GM12878 (cell line): ENCODE measurements around the gene ADGRL4. TPM values are rescaled to one million over a fixed set of nuclear protein-coding genes. Genes with fewer than 3 reads are reported as not detected.

Experiments used
- ATAC-seq: fragments of 200-7000 bp; cut with Tn5 transposase; 3 replicates; pipeline ENCODE4 v1.9.1; 2020; ENCODE audit warnings: mild to moderate bottlenecking, moderate library complexity
- BruUV-seq: library from RNA; stranded (reverse); fragments of 400-500 nt; replicated peaks from 2 replicates; lab custom pipeline; 2021; lab: Mats Ljungman, UMichigan
- CTCF ChIA-PET: fragments of 300-600 bp; sonication (Branson Sonifier 250); formaldehyde crosslinking; extraction: SDS; loops from one replicate; lab custom pipeline; 2021; ENCODE audit warnings: inconsistent platforms; lab: Yijun Ruan, JAX
- POLR2A ChIA-PET: fragments of 350-600 bp; formaldehyde crosslinking; extraction: SDS; loops from one replicate; lab custom pipeline; 2021; ENCODE audit warnings: inconsistent platforms; lab: Charles Lee
- RAD21 ChIA-PET: fragments of 300-600 bp; sonication (Branson Sonifier 250); formaldehyde crosslinking; loops from one replicate; lab custom pipeline; 2023; ENCODE audit warnings: antibody characterized with exemption; ENCODE audit not compliant: unreplicated experiment; lab: Charles Lee
- SMC1A ChIA-PET: fragments of 300-600 bp; sonication (Branson Sonifier 250); formaldehyde crosslinking; loops from one replicate; lab custom pipeline; 2023; ENCODE audit not compliant: unreplicated experiment, uncharacterized antibody; lab: Charles Lee
- DNase-seq: peaks from one replicate; pipeline ENCODE4 v3.0.0-alpha.2; 2011; ENCODE audit warnings: low read depth, low spot score
- FAIRE-seq: peaks from 3 replicates; lab custom pipeline; 2011; peaks lifted over from hg19 to GRCh38; lab: Jason Lieb, UNC
- H2AFZ ChIP-seq: 2 replicates; pipeline ENCODE4 v1.6.0; 2011; ENCODE audit warnings: low read depth, low read length, control low read depth; ENCODE audit not compliant: control insufficient read depth
- H3K27ac ChIP-seq: 2 replicates; pipeline ENCODE4 v1.5.1; 2011; ENCODE audit warnings: control low read depth; ENCODE audit not compliant: control insufficient read depth, insufficient read depth
- H3K27me3 ChIP-seq, 2 experiments: replicated peaks in 1 of 2; 2 replicates each; pipeline versions ENCODE4 v1.6.0 to v1.6.1; 2011; ENCODE audit warnings: low read length in 1 of 2; ENCODE audit not compliant: control insufficient read depth in 2 of 2, insufficient read depth in 2 of 2
- H3K36me3 ChIP-seq, 2 experiments: 2 replicates each; pipeline ENCODE4 v1.5.1; 2011; ENCODE audit warnings: low read length in 1 of 2; ENCODE audit not compliant: control insufficient read depth in 2 of 2, insufficient read depth in 2 of 2
- H3K4me1 ChIP-seq: 2 replicates; pipeline ENCODE4 v1.6.1; 2011; ENCODE audit warnings: mild to moderate bottlenecking, low read length, moderate library complexity, mixed read lengths; ENCODE audit not compliant: control insufficient read depth, insufficient read depth
- H3K4me2 ChIP-seq: 2 replicates; pipeline ENCODE4 v1.6.0; 2011; ENCODE audit warnings: control low read depth; ENCODE audit not compliant: control insufficient read depth, insufficient read depth
- H3K4me3 ChIP-seq: fragments of 200-600 bp; sonication (generic); 2 replicates; pipeline ENCODE4 v1.5.1; 2016
- H3K79me2 ChIP-seq: 2 replicates; pipeline ENCODE4 v1.6.0; 2011; ENCODE audit warnings: low read length; ENCODE audit not compliant: control insufficient read depth, insufficient read depth
- H3K9ac ChIP-seq: 2 replicates; pipeline ENCODE4 v1.8.0; 2011; ENCODE audit warnings: low read length, control low read depth, mixed read lengths; ENCODE audit not compliant: control insufficient read depth, insufficient read depth
- H3K9me3 ChIP-seq: replicated peaks from 3 replicates; pipeline ENCODE4 v1.5.1; 2011; ENCODE audit warnings: mild to moderate bottlenecking, low read length; ENCODE audit not compliant: control insufficient read depth, insufficient read depth
- H4K20me1 ChIP-seq: 2 replicates; pipeline ENCODE4 v1.6.0; 2011; ENCODE audit not compliant: control insufficient read depth, insufficient read depth
- CBFB ChIP-seq: IDR thresholded peaks from 2 replicates; pipeline ENCODE4 v1.6.1; 2016; ENCODE audit warnings: antibody characterized with exemption, low read depth
- DPF2 ChIP-seq: fragments of 450-650 bp; IDR thresholded peaks from 2 replicates; pipeline ENCODE4 v1.6.1; 2017; ENCODE audit warnings: mild to moderate bottlenecking
- ETV6 ChIP-seq, 2 experiments: fragments of 450-650 bp in 1 of 2; IDR thresholded peaks in 1 of 2; conservative IDR thresholded peaks in 1 of 2; 2 replicates each; pipeline ENCODE4 v1.6.1; 2014; ENCODE audit warnings: antibody characterized with exemption in 1 of 2, borderline replicate concordance in 1 of 2, low read depth in 1 of 2, mild to moderate bottlenecking in 1 of 2, moderate library complexity in 1 of 2
- FOS ChIP-seq: IDR thresholded peaks from 3 replicates; pipeline ENCODE4 v1.6.1; 2011; ENCODE audit warnings: borderline replicate concordance; ENCODE audit not compliant: insufficient read length; ENCODE audit errors: extremely low read depth
- GATAD2B ChIP-seq: fragments of 450-650 bp; conservative IDR thresholded peaks from 2 replicates; pipeline ENCODE4 v1.6.1; 2017; ENCODE audit warnings: low read depth, mild to moderate bottlenecking, moderate library complexity
- MTA3 ChIP-seq: IDR thresholded peaks from 2 replicates; pipeline ENCODE4 v1.6.1; 2012; ENCODE audit warnings: low read length, inconsistent platforms, borderline replicate concordance
- NFXL1 ChIP-seq: fragments of 450-650 bp; IDR thresholded peaks from 2 replicates; pipeline ENCODE4 v1.6.1; 2017; ENCODE audit warnings: antibody characterized with exemption, mild to moderate bottlenecking, borderline replicate concordance
- NR2C1 ChIP-seq: fragments of 450-650 bp; IDR thresholded peaks from 2 replicates; pipeline ENCODE4 v1.6.1; 2017; ENCODE audit warnings: antibody characterized with exemption, mild to moderate bottlenecking, moderate library complexity
- RBBP5 ChIP-seq: fragments of 200-600 bp; sonication (generic); conservative IDR thresholded peaks from 2 replicates; pipeline ENCODE4 v1.6.1; 2016
- SRF ChIP-seq, 2 experiments: IDR thresholded peaks; 2 replicates each; pipeline ENCODE4 v1.6.1; 2011; ENCODE audit warnings: low read depth in 2 of 2, low read length in 2 of 2, mild to moderate bottlenecking in 1 of 2, moderate library complexity in 1 of 2
- STAT3 ChIP-seq: IDR thresholded peaks from 2 replicates; pipeline ENCODE4 v1.6.1; 2011; ENCODE audit warnings: low read depth, low read length, improper control_type of control experiment
- TBL1XR1 ChIP-seq: IDR thresholded peaks from 2 replicates; pipeline ENCODE4 v1.6.1; 2012; ENCODE audit warnings: low read depth, low read length, improper control_type of control experiment
- YY1 ChIP-seq: IDR thresholded peaks from 2 replicates; pipeline ENCODE4 v1.6.1; 2011; ENCODE audit warnings: low read depth, mild to moderate bottlenecking, low read length
- ZNF274 ChIP-seq: IDR thresholded peaks from one replicate; pipeline ENCODE4 v1.8.0; 2011; ENCODE audit not compliant: insufficient read length, insufficient read depth
- WGBS: methylation state at CpG from one replicate; pipeline ENCODE4 v1.1.6; 2016; ENCODE audit warnings: low lambda C conversion rate; ENCODE audit not compliant: insufficient replicate concordance, insufficient coverage; ENCODE audit errors: missing lambda C conversion rate; 5-methylcytosine and 5-hydroxymethylcytosine counted together
- in situ Hi-C: fragments of 300-500 bp; cut with MboI; formaldehyde crosslinking; loops from 9 replicates; pipeline ENCODE4 v1.14.3; 2018; ENCODE audit warnings: mixed read lengths
- intact Hi-C: fragments of 100-400 bp; cut with micrococcal nuclease; formaldehyde crosslinking; loops from one replicate; pipeline ENCODE4 v1.14.2; 2022; ENCODE audit not compliant: unreplicated experiment
- polyA plus RNA-seq, 11 experiments: library from polyadenylated mRNA; depleted of rRNA in 4 of 11; unstranded in 6 of 11; stranded (reverse) in 5 of 11; fragments of >200 nt; fragmentation: Nextera tagmentation in 4 of 11; fragmentation: Illumina TruSeq in 1 of 11; extraction: Ambion mirVana in 4 of 11; extraction: Trizol in 1 of 11; gene quantifications; 1 replicate in 1 of 11; 2 replicates in 10 of 11; pipeline versions ENCODE4 v1.2.1 to v1.2.3, GENCODE V29; 2011 to 2016; ENCODE audit warnings: inconsistent platforms in 2 of 11, missing spikeins in 2 of 11, low read depth in 1 of 11
- total RNA-seq, 4 experiments: library from RNA; depleted of rRNA in 3 of 4; stranded (reverse); fragments of >200 nt in 3 of 4; fragmentation: Illumina TruSeq in 1 of 4; extraction: Trizol in 1 of 4; gene quantifications; 2 replicates each; pipeline versions ENCODE4 v1.2.1 to v1.2.3, GENCODE V29; 2013 to 2021
- TF ChIP-seq, protein P1 (sequence below): fragments of 450-650 bp; IDR thresholded peaks from 2 replicates; pipeline ENCODE4 v1.6.1; 2018; ENCODE audit warnings: borderline replicate concordance, mild to moderate bottlenecking; ENCODE audit not compliant: partially characterized antibody
- TF ChIP-seq, protein P2 (sequence below): IDR thresholded peaks from 2 replicates; pipeline ENCODE4 v1.6.1; 2012; ENCODE audit warnings: mild to moderate bottlenecking, low read depth, low read length
- TF ChIP-seq, protein P3 (sequence below): fragments of 150-350 bp; IDR thresholded peaks from 2 replicates; pipeline ENCODE4 v1.6.1; 2016; ENCODE audit warnings: low read depth, low read length

ADGRL4 gene
- total and polyA plus RNA-seq, 10 of the 15 experiments (the other 5 are each of a cell fraction or from before 2014, with no cell fraction given) = not detected

DNA sequence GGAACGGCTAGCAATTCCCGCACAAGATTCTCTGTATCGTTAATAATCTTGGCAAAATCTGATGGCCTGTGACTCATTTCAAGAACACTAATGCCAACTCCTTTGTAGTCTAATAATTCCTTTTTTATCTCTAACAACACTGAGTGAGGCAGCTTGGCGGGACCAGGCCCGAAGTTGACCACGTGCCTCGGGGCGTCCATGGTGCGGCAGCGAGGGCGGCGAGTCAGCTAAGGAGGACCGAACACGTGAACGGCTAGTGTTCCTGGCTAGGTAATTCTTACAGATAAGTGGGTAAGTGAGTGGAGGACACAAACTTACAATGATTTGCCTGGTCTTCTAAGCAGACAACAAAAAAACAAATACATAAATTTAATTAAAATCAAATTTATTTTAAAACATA is 49.3 kb upstream of the ADGRL4 start:
- WGBS = 95% methylated on average over 15 of the region's 15 CpGs
- no peak for FAIRE-seq
- ChIA-PET POLR2A (no interaction called here), RAD21 (no interaction called here), CTCF (interaction anchor here (0.9 kb wide), 1 partner anchor 13 kb away, joined by 3 read pairs; no protein-coding TSS in a partner anchor), SMC1A (interaction anchor here (1.1 kb wide), 1 partner anchor 10 kb away, joined by 5 read pairs; no protein-coding TSS in a partner anchor)
- no peak for DNase-seq
- Histone ChIP-seq H3K4me2 (no peak overlapping the region), H3K36me3 (no peaks in the 10 kb centered on the region), H3K4me3 (no peak overlapping the region), H2AFZ (no peak overlapping the region), H3K79me2 (no peaks in the 10 kb centered on the region), H3K4me1 (no peaks in the 10 kb centered on the region), H3K9me3 (no peaks in the 10 kb centered on the region), H3K27me3 (no peaks in the 10 kb centered on the region), H3K27ac (no peak overlapping the region), H4K20me1 (no peaks in the 10 kb centered on the region), H3K9ac (no peak overlapping the region)
- intact Hi-C loops (no loop called here), in situ Hi-C loops (no loop called here)
- no peak for ATAC-seq
- no TSS peak for BruUV-seq
- TF ChIP-seq ETV6 (conservative IDR thresholded peaks at IDR 0.05 in 1 of 2, IDR thresholded peaks at IDR 0.05 in 1 of 2; ENCODE audit: borderline replicate concordance in 1 of 2, low read depth in 1 of 2) = no peak
- TF ChIP-seq, protein P1, sequence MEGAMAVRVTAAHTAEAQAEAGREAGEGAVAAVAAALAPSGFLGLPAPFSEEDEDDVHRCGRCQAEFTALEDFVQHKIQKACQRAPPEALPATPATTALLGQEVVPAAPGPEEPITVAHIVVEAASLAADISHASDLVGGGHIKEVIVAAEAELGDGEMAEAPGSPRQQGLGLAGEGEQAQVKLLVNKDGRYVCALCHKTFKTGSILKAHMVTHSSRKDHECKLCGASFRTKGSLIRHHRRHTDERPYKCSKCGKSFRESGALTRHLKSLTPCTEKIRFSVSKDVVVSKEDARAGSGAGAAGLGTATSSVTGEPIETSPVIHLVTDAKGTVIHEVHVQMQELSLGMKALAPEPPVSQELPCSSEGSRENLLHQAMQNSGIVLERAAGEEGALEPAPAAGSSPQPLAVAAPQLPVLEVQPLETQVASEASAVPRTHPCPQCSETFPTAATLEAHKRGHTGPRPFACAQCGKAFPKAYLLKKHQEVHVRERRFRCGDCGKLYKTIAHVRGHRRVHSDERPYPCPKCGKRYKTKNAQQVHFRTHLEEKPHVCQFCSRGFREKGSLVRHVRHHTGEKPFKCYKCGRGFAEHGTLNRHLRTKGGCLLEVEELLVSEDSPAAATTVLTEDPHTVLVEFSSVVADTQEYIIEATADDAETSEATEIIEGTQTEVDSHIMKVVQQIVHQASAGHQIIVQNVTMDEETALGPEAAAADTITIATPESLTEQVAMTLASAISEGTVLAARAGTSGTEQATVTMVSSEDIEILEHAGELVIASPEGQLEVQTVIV = no peak
- TF ChIP-seq FOS = no peak
- TF ChIP-seq RBBP5 = no peak
- TF ChIP-seq, protein P2, sequence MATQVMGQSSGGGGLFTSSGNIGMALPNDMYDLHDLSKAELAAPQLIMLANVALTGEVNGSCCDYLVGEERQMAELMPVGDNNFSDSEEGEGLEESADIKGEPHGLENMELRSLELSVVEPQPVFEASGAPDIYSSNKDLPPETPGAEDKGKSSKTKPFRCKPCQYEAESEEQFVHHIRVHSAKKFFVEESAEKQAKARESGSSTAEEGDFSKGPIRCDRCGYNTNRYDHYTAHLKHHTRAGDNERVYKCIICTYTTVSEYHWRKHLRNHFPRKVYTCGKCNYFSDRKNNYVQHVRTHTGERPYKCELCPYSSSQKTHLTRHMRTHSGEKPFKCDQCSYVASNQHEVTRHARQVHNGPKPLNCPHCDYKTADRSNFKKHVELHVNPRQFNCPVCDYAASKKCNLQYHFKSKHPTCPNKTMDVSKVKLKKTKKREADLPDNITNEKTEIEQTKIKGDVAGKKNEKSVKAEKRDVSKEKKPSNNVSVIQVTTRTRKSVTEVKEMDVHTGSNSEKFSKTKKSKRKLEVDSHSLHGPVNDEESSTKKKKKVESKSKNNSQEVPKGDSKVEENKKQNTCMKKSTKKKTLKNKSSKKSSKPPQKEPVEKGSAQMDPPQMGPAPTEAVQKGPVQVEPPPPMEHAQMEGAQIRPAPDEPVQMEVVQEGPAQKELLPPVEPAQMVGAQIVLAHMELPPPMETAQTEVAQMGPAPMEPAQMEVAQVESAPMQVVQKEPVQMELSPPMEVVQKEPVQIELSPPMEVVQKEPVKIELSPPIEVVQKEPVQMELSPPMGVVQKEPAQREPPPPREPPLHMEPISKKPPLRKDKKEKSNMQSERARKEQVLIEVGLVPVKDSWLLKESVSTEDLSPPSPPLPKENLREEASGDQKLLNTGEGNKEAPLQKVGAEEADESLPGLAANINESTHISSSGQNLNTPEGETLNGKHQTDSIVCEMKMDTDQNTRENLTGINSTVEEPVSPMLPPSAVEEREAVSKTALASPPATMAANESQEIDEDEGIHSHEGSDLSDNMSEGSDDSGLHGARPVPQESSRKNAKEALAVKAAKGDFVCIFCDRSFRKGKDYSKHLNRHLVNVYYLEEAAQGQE = no peak
- no peak for TF ChIP-seq MTA3
- TF ChIP-seq STAT3 = no peak
- no peak for TF ChIP-seq ZNF274
- TF ChIP-seq SRF (IDR thresholded peaks at IDR 0.05; ENCODE audit: low read depth in 2 of 2, low read length in 2 of 2) = no peak
- no peak for TF ChIP-seq YY1
- no peak for TF ChIP-seq NR2C1
- no peak for TF ChIP-seq DPF2
- TF ChIP-seq GATAD2B = no peak
- no peak for TF ChIP-seq TBL1XR1
- no peak for TF ChIP-seq NFXL1
- TF ChIP-seq CBFB = no peak
- TF ChIP-seq, protein P3, sequence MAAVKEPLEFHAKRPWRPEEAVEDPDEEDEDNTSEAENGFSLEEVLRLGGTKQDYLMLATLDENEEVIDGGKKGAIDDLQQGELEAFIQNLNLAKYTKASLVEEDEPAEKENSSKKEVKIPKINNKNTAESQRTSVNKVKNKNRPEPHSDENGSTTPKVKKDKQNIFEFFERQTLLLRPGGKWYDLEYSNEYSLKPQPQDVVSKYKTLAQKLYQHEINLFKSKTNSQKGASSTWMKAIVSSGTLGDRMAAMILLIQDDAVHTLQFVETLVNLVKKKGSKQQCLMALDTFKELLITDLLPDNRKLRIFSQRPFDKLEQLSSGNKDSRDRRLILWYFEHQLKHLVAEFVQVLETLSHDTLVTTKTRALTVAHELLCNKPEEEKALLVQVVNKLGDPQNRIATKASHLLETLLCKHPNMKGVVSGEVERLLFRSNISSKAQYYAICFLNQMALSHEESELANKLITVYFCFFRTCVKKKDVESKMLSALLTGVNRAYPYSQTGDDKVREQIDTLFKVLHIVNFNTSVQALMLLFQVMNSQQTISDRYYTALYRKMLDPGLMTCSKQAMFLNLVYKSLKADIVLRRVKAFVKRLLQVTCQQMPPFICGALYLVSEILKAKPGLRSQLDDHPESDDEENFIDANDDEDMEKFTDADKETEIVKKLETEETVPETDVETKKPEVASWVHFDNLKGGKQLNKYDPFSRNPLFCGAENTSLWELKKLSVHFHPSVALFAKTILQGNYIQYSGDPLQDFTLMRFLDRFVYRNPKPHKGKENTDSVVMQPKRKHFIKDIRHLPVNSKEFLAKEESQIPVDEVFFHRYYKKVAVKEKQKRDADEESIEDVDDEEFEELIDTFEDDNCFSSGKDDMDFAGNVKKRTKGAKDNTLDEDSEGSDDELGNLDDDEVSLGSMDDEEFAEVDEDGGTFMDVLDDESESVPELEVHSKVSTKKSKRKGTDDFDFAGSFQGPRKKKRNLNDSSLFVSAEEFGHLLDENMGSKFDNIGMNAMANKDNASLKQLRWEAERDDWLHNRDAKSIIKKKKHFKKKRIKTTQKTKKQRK = no peak
